Measurements from ENCODE around the gene UFD1.

- TF ChIP-seq POLR2A (conservative IDR thresholded peaks at IDR 0.05) (no peak), HBP1 (CRISPR knock-in tag; IDR thresholded peaks at IDR 0.05) (0 out of 2 replicates have a peak, but pooled peaks have one; percentile 52), CEBPB (tag; IDR thresholded peaks at IDR 0.05) (no peak), ZNF695 (CRISPR knock-in tag; IDR thresholded peaks at IDR 0.05) (no peak), SMARCA5 (IDR thresholded peaks at IDR 0.05) (no peak), CREM (IDR thresholded peaks at IDR 0.05; ENCODE audit: low read depth) (no peak), GMEB1 (CRISPR knock-in tag; IDR thresholded peaks at IDR 0.05) (no peak), MAZ (CRISPR knock-in tag; conservative IDR thresholded peaks at IDR 0.05 in 1 of 2, IDR thresholded peaks at IDR 0.05 in 1 of 2) (no peak), ZNF324 (CRISPR knock-in tag; IDR thresholded peaks at IDR 0.05) (no peak)
- TF ChIP-seq, protein P1, sequence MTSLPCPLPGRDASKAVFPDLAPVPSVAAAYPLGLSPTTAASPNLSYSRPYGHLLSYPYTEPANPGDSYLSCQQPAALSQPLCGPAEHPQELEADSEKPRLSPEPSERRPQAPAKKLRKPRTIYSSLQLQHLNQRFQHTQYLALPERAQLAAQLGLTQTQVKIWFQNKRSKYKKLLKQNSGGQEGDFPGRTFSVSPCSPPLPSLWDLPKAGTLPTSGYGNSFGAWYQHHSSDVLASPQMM (CRISPR knock-in tag; IDR thresholded peaks at IDR 0.05), result no peak
- TF ChIP-seq, protein P2, sequence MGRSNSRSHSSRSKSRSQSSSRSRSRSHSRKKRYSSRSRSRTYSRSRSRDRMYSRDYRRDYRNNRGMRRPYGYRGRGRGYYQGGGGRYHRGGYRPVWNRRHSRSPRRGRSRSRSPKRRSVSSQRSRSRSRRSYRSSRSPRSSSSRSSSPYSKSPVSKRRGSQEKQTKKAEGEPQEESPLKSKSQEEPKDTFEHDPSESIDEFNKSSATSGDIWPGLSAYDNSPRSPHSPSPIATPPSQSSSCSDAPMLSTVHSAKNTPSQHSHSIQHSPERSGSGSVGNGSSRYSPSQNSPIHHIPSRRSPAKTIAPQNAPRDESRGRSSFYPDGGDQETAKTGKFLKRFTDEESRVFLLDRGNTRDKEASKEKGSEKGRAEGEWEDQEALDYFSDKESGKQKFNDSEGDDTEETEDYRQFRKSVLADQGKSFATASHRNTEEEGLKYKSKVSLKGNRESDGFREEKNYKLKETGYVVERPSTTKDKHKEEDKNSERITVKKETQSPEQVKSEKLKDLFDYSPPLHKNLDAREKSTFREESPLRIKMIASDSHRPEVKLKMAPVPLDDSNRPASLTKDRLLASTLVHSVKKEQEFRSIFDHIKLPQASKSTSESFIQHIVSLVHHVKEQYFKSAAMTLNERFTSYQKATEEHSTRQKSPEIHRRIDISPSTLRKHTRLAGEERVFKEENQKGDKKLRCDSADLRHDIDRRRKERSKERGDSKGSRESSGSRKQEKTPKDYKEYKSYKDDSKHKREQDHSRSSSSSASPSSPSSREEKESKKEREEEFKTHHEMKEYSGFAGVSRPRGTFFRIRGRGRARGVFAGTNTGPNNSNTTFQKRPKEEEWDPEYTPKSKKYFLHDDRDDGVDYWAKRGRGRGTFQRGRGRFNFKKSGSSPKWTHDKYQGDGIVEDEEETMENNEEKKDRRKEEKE (IDR thresholded peaks at IDR 0.05; ENCODE audit: borderline replicate concordance in 1 of 2, control insufficient read depth in 1 of 2, low read depth in 2 of 2, low read length in 1 of 2), result no peak
Observed at GRCh38 chr22:19400881-19401280, 78.1 kb downstream of the UFD1 start.
